ENCODE measurements around the gene UGT2B28. TPM values are rescaled to one million over a fixed set of nuclear protein-coding genes. Genes with fewer than 3 reads are reported as not detected.
"Not testable (repeated sequence)": the region's sequence is repeated elsewhere in the genome, so short reads cannot be mapped to it uniquely, and the experiment has no call there.

Gene UGT2B28
- not detected for total RNA-seq

GRCh38 chr4:69280081-69280480 is at the start of gene UGT2B28:
Gene UGT2B28, plus strand, starts transcription at chr4:69280475. Its CDS starts 26 bp downstream, at chr4:69280501.
- H3K36me3 ChIP-seq; H3K9me3 ChIP-seq; H3K27ac ChIP-seq; H3K4me1 ChIP-seq (replicated peaks); intact Hi-C loops (cut with DNase I); H3K4me3 ChIP-seq; H3K27me3 ChIP-seq (replicated peaks; ENCODE audit: insufficient read depth); DNase-seq (ENCODE audit: low spot score): not testable (repeated sequence)
- 28% methylated on average over 4 of the region's 4 CpGs for WGBS

- H3K36me3 ChIP-seq, result no peaks in the 10 kb centered on the region
- intact Hi-C loops (cut with DNase I), result no loop called here
- no peak for DNase-seq (ENCODE audit: low spot score)
- H3K27me3 ChIP-seq (replicated peaks; ENCODE audit: insufficient read depth), result no peaks in the 10 kb centered on the region
- no peak overlapping the region for H3K27ac ChIP-seq
- TF ChIP-seq POLR2AphosphoS5 (IDR thresholded peaks at IDR 0.05) (no peak), CTCF (IDR thresholded peaks at IDR 0.05) (no peak), POLR2A (IDR thresholded peaks at IDR 0.05) (no peak)
- no peaks in the 10 kb centered on the region for H3K4me1 ChIP-seq (replicated peaks)
- H3K9me3 ChIP-seq, result no peaks in the 10 kb centered on the region
- 76% methylated on average over 2 of the region's 2 CpGs for WGBS
- H3K4me3 ChIP-seq, result no peak overlapping the region
Observed at GRCh38 chr4:69239092-69239491, 41.2 kb upstream of the UGT2B28 start.

GRCh38 chr4:69239557-69240168 is 40.6 kb upstream of the UGT2B28 start:
- no peaks in the 10 kb centered on the region for H3K27me3 ChIP-seq (replicated peaks; ENCODE audit: insufficient read depth)
- H3K4me3 ChIP-seq, result no peak overlapping the region
- H3K27ac ChIP-seq, result no peak overlapping the region
- DNase-seq (ENCODE audit: low spot score), result no peak
- H3K9me3 ChIP-seq, result no peaks in the 10 kb centered on the region
- intact Hi-C loops (cut with DNase I), result no loop called here
- WGBS, result 56% methylated on average over 6 of the region's 6 CpGs
- TF ChIP-seq POLR2A (IDR thresholded peaks at IDR 0.05) (no peak), POLR2AphosphoS5 (IDR thresholded peaks at IDR 0.05) (no peak), CTCF (IDR thresholded peaks at IDR 0.05) (no peak)
- H3K4me1 ChIP-seq (replicated peaks), result no peaks in the 10 kb centered on the region
- no peaks in the 10 kb centered on the region for H3K36me3 ChIP-seq

- H3K27me3 ChIP-seq (replicated peaks; ENCODE audit: insufficient read depth); H3K27ac ChIP-seq; H3K9me3 ChIP-seq; intact Hi-C loops (cut with DNase I); H3K4me1 ChIP-seq (replicated peaks); H3K4me3 ChIP-seq; DNase-seq (ENCODE audit: low spot score); H3K36me3 ChIP-seq: not testable (repeated sequence)
- 93% methylated on average over 3 of the region's 3 CpGs for WGBS
Observed at GRCh38 chr4:69240787-69241186, 39.5 kb upstream of the UGT2B28 start.

GRCh38 chr4:69241746-69242145 is 38.5 kb upstream of the UGT2B28 start:
- intact Hi-C loops (cut with DNase I); DNase-seq (ENCODE audit: low spot score); H3K36me3 ChIP-seq; H3K27me3 ChIP-seq (replicated peaks; ENCODE audit: insufficient read depth); H3K9me3 ChIP-seq; H3K4me1 ChIP-seq (replicated peaks); H3K27ac ChIP-seq; H3K4me3 ChIP-seq: not testable (repeated sequence)
- WGBS, result 75% methylated on average over 2 of the region's 2 CpGs

- H3K4me3 ChIP-seq; H3K36me3 ChIP-seq; DNase-seq (ENCODE audit: low spot score); H3K27ac ChIP-seq; H3K9me3 ChIP-seq; H3K4me1 ChIP-seq (replicated peaks); intact Hi-C loops (cut with DNase I); H3K27me3 ChIP-seq (replicated peaks; ENCODE audit: insufficient read depth): not testable (repeated sequence)
- 84% methylated on average over 3 of the region's 3 CpGs for WGBS
Observed at GRCh38 chr4:69242562-69243240, 37.6 kb upstream of the UGT2B28 start.

- H3K36me3 ChIP-seq; H3K4me3 ChIP-seq; H3K27me3 ChIP-seq (replicated peaks; ENCODE audit: insufficient read depth); H3K27ac ChIP-seq; H3K9me3 ChIP-seq; DNase-seq (ENCODE audit: low spot score); H3K4me1 ChIP-seq (replicated peaks); intact Hi-C loops (cut with DNase I): not testable (repeated sequence)
- 81% methylated on average over 2 of the region's 2 CpGs for WGBS
Observed at GRCh38 chr4:69250884-69251283, 29.4 kb upstream of the UGT2B28 start.

GRCh38 chr4:69253147-69253772 is 27.0 kb upstream of the UGT2B28 start:
- intact Hi-C loops (cut with DNase I); H3K27me3 ChIP-seq (replicated peaks; ENCODE audit: insufficient read depth); H3K36me3 ChIP-seq; H3K4me1 ChIP-seq (replicated peaks); H3K9me3 ChIP-seq; DNase-seq (ENCODE audit: low spot score); H3K4me3 ChIP-seq; H3K27ac ChIP-seq: not testable (repeated sequence)
- WGBS, result 94% methylated on average over 3 of the region's 3 CpGs

- H3K9me3 ChIP-seq; H3K4me3 ChIP-seq; intact Hi-C loops (cut with DNase I); H3K4me1 ChIP-seq (replicated peaks); H3K36me3 ChIP-seq; H3K27ac ChIP-seq; DNase-seq (ENCODE audit: low spot score); H3K27me3 ChIP-seq (replicated peaks; ENCODE audit: insufficient read depth): not testable (repeated sequence)
- WGBS, result 95% methylated on average over 7 of the region's 7 CpGs
Observed at GRCh38 chr4:69268612-69269011, 11.7 kb upstream of the UGT2B28 start.

- intact Hi-C loops (cut with DNase I); H3K4me1 ChIP-seq (replicated peaks); H3K27me3 ChIP-seq (replicated peaks; ENCODE audit: insufficient read depth); H3K9me3 ChIP-seq; H3K27ac ChIP-seq; H3K4me3 ChIP-seq; DNase-seq (ENCODE audit: low spot score); H3K36me3 ChIP-seq: not testable (repeated sequence)
- 90% methylated on average over 4 of the region's 4 CpGs for whole genome bisulfite sequencing
Observed at GRCh38 chr4:69296356-69296755, 16.1 kb downstream of the UGT2B28 start.

Data from prostate gland (tissue), 2 donors.